PC-9 (cell line): Measurements from ENCODE around the gene ISG15. TPM values are rescaled to one million over a fixed set of nuclear protein-coding genes. Genes with fewer than 3 reads are reported as not detected.
A peak's percentile ranks its signal among the peaks of the same experiment; 100 is the strongest.

Experiments
- BruUV-seq: library from RNA; stranded (reverse); fragments of 400-500 nt; replicated peaks from 2 replicates; lab custom pipeline; 2021; lab: Mats Ljungman, UMichigan
- CTCF ChIA-PET: fragments of 300-600 bp; sonication (Branson Sonifier 250); formaldehyde crosslinking; loops from one replicate; lab custom pipeline; 2022; ENCODE audit warnings: antibody characterized with exemption; lab: Charles Lee
- POLR2A ChIA-PET: fragments of 300-600 bp; sonication (Branson Sonifier 250); formaldehyde crosslinking; loops from one replicate; lab custom pipeline; 2022; ENCODE audit warnings: antibody characterized with exemption; ENCODE audit not compliant: unreplicated experiment; lab: Charles Lee
- DNase-seq, 2 experiments: peaks; one replicate each; pipeline versions ENCODE4 v3.0.0 to v3.0.0-alpha.2; 2015 to 2022; ENCODE audit warnings: mixed read lengths in 1 of 2
- H2AFZ ChIP-seq: fragments of 200-600 bp; sonication (generic); 2 replicates; pipeline ENCODE4 v1.8.1; 2017; ENCODE audit warnings: antibody characterized with exemption
- H3F3A ChIP-seq: fragments of 200-600 bp; sonication (generic); 2 replicates; pipeline ENCODE4 v1.8.1; 2017; ENCODE audit warnings: antibody characterized with exemption, mild to moderate bottlenecking, low read depth; ENCODE audit not compliant: insufficient read depth
- H3K27ac ChIP-seq: fragments of 200-600 bp; sonication (generic); 2 replicates; pipeline ENCODE4 v1.6.1; 2016; ENCODE audit warnings: mixed run types
- H3K27me3 ChIP-seq: fragments of 200-600 bp; sonication (generic); 2 replicates; pipeline ENCODE4 v1.6.1; 2016; ENCODE audit warnings: low read depth, mixed run types; ENCODE audit not compliant: insufficient read depth
- H3K36me3 ChIP-seq: fragments of 200-600 bp; sonication (generic); 2 replicates; pipeline ENCODE4 v1.6.1; 2016; ENCODE audit warnings: low read depth, mixed run types
- H3K4me1 ChIP-seq: fragments of 200-600 bp; sonication (generic); replicated peaks from 2 replicates; pipeline ENCODE4 v1.6.1; 2016; ENCODE audit warnings: mixed run types; ENCODE audit not compliant: insufficient read depth
- H3K4me2 ChIP-seq: fragments of 200-600 bp; sonication (generic); 2 replicates; pipeline ENCODE4 v1.6.1; 2017; ENCODE audit warnings: mixed run types
- H3K4me3 ChIP-seq: fragments of 200-600 bp; sonication (generic); 2 replicates; pipeline ENCODE4 v1.6.1; 2016; ENCODE audit warnings: mixed run types
- H3K79me2 ChIP-seq: fragments of 200-600 bp; sonication (generic); 2 replicates; pipeline ENCODE4 v1.6.1; 2017; ENCODE audit warnings: low read depth, mixed run types
- H3K9me2 ChIP-seq: fragments of 200-600 bp; sonication (generic); 2 replicates; pipeline ENCODE4 v1.8.1; 2017; ENCODE audit warnings: mild to moderate bottlenecking; ENCODE audit not compliant: insufficient read depth
- H3K9me3 ChIP-seq: fragments of 200-600 bp; sonication (generic); 2 replicates; pipeline ENCODE4 v1.8.1; 2016; ENCODE audit warnings: low read depth; ENCODE audit not compliant: insufficient read depth
- H4K20me1 ChIP-seq: fragments of 200-600 bp; sonication (generic); 2 replicates; pipeline ENCODE4 v1.8.1; 2017; ENCODE audit not compliant: insufficient read depth
- EZH2 ChIP-seq: fragments of 200-600 bp; sonication (generic); IDR thresholded peaks from 2 replicates; pipeline ENCODE4 v1.8.0; 2017; ENCODE audit warnings: antibody characterized with exemption, low read depth
- intact Hi-C: fragments of 100-400 bp; cut with micrococcal nuclease; formaldehyde crosslinking; loops from one replicate; pipeline ENCODE4 v1.10.0; 2022; ENCODE audit not compliant: unreplicated experiment
- total RNA-seq: library from RNA; stranded (reverse); gene quantifications from 2 replicates; pipeline ENCODE4 v1.2.3, GENCODE V29; 2021
- TF ChIP-seq, protein P1 (sequence below): fragments of 200-600 bp; sonication (generic); conservative IDR thresholded peaks from 2 replicates; pipeline ENCODE4 v1.6.1; 2017; ENCODE audit warnings: mixed run types, antibody characterized with exemption, mild to moderate bottlenecking, moderate library complexity

The ISG15 gene
- total RNA-seq, 1 experiment from 2014 or later: 20.9 TPM

- intact Hi-C loops: loop anchor here (1.0 to 5.0 kb wide), 2 partner anchors 51 to 287 kb away; partner anchors contain the start of genes PUSL1 and RNF223
- ChIA-PET POLR2A (interaction anchor here (0.7 kb wide), 1 partner anchor 136 kb away, joined by 3 read pairs; no protein-coding TSS in a partner anchor), CTCF (no interaction called here)
- peak overlapping the region; percentile 95 for H3K4me2 ChIP-seq
- H3K36me3 ChIP-seq: no peaks in the 10 kb centered on the region
- H4K20me1 ChIP-seq: peaks cover 3% of the 10 kb centered on the region; the same call in 1 of the 2 replicates
- TSS peak; percentile 35 for BruUV-seq
- no peaks in the 10 kb centered on the region for H3K27me3 ChIP-seq
- H3K79me2 ChIP-seq: peaks cover 50% of the 10 kb centered on the region
- no peaks in the 10 kb centered on the region for H3K9me3 ChIP-seq
- 0 out of 2 replicates have a peak overlapping the region, but pooled peaks have one; percentile 42 for H2AFZ ChIP-seq
- peaks cover 34% of the 10 kb centered on the region for H3F3A ChIP-seq
- H3K9me2 ChIP-seq: no peaks in the 10 kb centered on the region
- TF ChIP-seq, protein P1, sequence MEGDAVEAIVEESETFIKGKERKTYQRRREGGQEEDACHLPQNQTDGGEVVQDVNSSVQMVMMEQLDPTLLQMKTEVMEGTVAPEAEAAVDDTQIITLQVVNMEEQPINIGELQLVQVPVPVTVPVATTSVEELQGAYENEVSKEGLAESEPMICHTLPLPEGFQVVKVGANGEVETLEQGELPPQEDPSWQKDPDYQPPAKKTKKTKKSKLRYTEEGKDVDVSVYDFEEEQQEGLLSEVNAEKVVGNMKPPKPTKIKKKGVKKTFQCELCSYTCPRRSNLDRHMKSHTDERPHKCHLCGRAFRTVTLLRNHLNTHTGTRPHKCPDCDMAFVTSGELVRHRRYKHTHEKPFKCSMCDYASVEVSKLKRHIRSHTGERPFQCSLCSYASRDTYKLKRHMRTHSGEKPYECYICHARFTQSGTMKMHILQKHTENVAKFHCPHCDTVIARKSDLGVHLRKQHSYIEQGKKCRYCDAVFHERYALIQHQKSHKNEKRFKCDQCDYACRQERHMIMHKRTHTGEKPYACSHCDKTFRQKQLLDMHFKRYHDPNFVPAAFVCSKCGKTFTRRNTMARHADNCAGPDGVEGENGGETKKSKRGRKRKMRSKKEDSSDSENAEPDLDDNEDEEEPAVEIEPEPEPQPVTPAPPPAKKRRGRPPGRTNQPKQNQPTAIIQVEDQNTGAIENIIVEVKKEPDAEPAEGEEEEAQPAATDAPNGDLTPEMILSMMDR: no peak
- no peak for TF ChIP-seq EZH2
- H3K4me3 ChIP-seq: peak overlapping the region; percentile 80
- H3K4me1 ChIP-seq: peaks cover 40% of the 10 kb centered on the region
- peak overlapping the region; percentile 76 for H3K27ac ChIP-seq
- peak; percentile 72 to 81 for DNase-seq
Measured at GRCh38 chr1:1021010-1021919, 8.0 kb downstream of the ISG15 start.

GRCh38 chr1:1021920-1022259 lies 8.6 kb downstream of the ISG15 start:
- H3K4me3 ChIP-seq: peak overlapping the region; percentile 80; the same call in 1 of the 2 replicates
- peak overlapping the region; percentile 76 for H3K27ac ChIP-seq
- ChIA-PET POLR2A (no interaction called here), CTCF (no interaction called here)
- H3K9me3 ChIP-seq: no peaks in the 10 kb centered on the region
- H3K27me3 ChIP-seq: no peaks in the 10 kb centered on the region
- H3K9me2 ChIP-seq: no peaks in the 10 kb centered on the region
- intact Hi-C loops: loop anchor here (1.0 to 5.0 kb wide), 2 partner anchors 50 to 286 kb away; partner anchors contain the start of genes PUSL1 and RNF223
- H3K36me3 ChIP-seq: no peaks in the 10 kb centered on the region
- peak overlapping the region; percentile 95 for H3K4me2 ChIP-seq
- no TSS peak for BruUV-seq
- H4K20me1 ChIP-seq: peaks cover 5% of the 10 kb centered on the region; the same call in 1 of the 2 replicates
- H2AFZ ChIP-seq: no peak overlapping the region
- TF ChIP-seq, protein P1: no peak
- no peak for TF ChIP-seq EZH2
- H3F3A ChIP-seq: peaks cover 28% of the 10 kb centered on the region
- H3K4me1 ChIP-seq: peaks cover 40% of the 10 kb centered on the region
- peaks cover 56% of the 10 kb centered on the region for H3K79me2 ChIP-seq
- DNase-seq: peak; percentile 66 to 67

GRCh38 chr1:1022302-1023009 lies 9.2 kb downstream of the ISG15 start:
- intact Hi-C loops: loop anchor here (5.0 kb wide), 1 partner anchor 50 kb away; the partner anchor contains the start of gene RNF223
- ChIA-PET CTCF (no interaction called here), POLR2A (no interaction called here)
- TF ChIP-seq, protein P1: no peak
- TF ChIP-seq EZH2: no peak
- no peaks in the 10 kb centered on the region for H3K36me3 ChIP-seq
- no TSS peak for BruUV-seq
- no peak overlapping the region for H2AFZ ChIP-seq
- peaks cover 5% of the 10 kb centered on the region; the same call in 1 of the 2 replicates for H4K20me1 ChIP-seq
- no peaks in the 10 kb centered on the region for H3K9me2 ChIP-seq
- H3K27ac ChIP-seq: peak overlapping the region; percentile 76; the same call in 1 of the 2 replicates
- H3K79me2 ChIP-seq: peaks cover 62% of the 10 kb centered on the region
- H3K4me1 ChIP-seq: peaks cover 40% of the 10 kb centered on the region
- H3K4me2 ChIP-seq: peak overlapping the region; percentile 95
- H3K27me3 ChIP-seq: no peaks in the 10 kb centered on the region
- peak overlapping the region; percentile 80; the same call in 1 of the 2 replicates for H3K4me3 ChIP-seq
- no peaks in the 10 kb centered on the region for H3K9me3 ChIP-seq
- H3F3A ChIP-seq: peaks cover 28% of the 10 kb centered on the region
- DNase-seq: no peak
